ENCODE data around the gene TLX1. TPM values are rescaled to one million over a fixed set of nuclear protein-coding genes. Genes with fewer than 3 reads are reported as not detected.

Gene TLX1
- total RNA-seq, 2 donors from 2014 or later, result 0.21 TPM; not detected in 1

- ATAC-seq, result no peak
- intact Hi-C loops (cut with DNase I), result no loop called here
- no peak for DNase-seq
These were observed 43.2 kb downstream of the TLX1 start for GRCh38 chr10:101174319-101174718.

GRCh38 chr10:101176577-101176976 lies 45.5 kb downstream of the TLX1 start:
- DNase-seq, result no peak
- ATAC-seq, result no peak
- intact Hi-C loops (cut with DNase I), result no loop called here

GRCh38 chr10:101182936-101183335 lies 51.8 kb downstream of the TLX1 start:
- DNase-seq (no peak), ATAC-seq (no peak)
- intact Hi-C loops (cut with DNase I), result no loop called here

GRCh38 chr10:101183458-101184183 lies 52.5 kb downstream of the TLX1 start:
- DNase-seq (no peak), ATAC-seq (no peak)
- intact Hi-C loops (cut with DNase I), result no loop called here

Other genes starting within 250 kb of the TLX1 start
- 10 to 100 TPM; 18.0 to 19.3 TPM for gene SLF2, start 218.3 kb upstream of the TLX1 start, total RNA-seq
- gene SEMA4G, start 161.8 kb upstream of the TLX1 start, total RNA-seq, result 1 to 10 TPM; 2.4 to 2.7 TPM
- 10 to 100 TPM; 47.3 to 52.0 TPM for gene MRPL43, start 143.8 kb upstream of the TLX1 start, total RNA-seq
- gene TWNK, start 143.8 kb upstream of the TLX1 start, total RNA-seq, result 1 to 10 TPM; 4.8 to 6.5 TPM
- gene LZTS2, start 131.5 kb upstream of the TLX1 start, total RNA-seq, result 10 to 100 TPM; 43.9 to 47.7 TPM
- under 1 TPM; 0.44 to 0.50 TPM for gene PDZD7, start 100.2 kb upstream of the TLX1 start, total RNA-seq
- gene SFXN3, start 100.1 kb upstream of the TLX1 start, total RNA-seq, result 10 to 100 TPM; 22.8 to 28.9 TPM
- gene KAZALD1, start 69.3 kb upstream of the TLX1 start, total RNA-seq, result 1 to 10 TPM; 7.1 to 7.2 TPM
- not detected for gene LBX1, start 98.2 kb downstream of the TLX1 start, total RNA-seq
- gene BTRC, start 222.9 kb downstream of the TLX1 start, total RNA-seq, result 10 to 100 TPM; 26.0 to 26.4 TPM

Measured in left cardiac atrium (tissue), 4 donors.